NAMALWA (cell line): ENCODE measurements around the gene CD244.
"Not testable (repeated sequence)": the region's sequence is repeated elsewhere in the genome, so short reads cannot be mapped to it uniquely, and the experiment has no call there.

Source experiments
- DNase-seq: peaks from one replicate; pipeline ENCODE4 v3.0.0-alpha.2; 2015; ENCODE audit warnings: low spot score

Gene CD244

GRCh38 chr1:160862203-160863060 is at the start of gene CD244:
Gene CD244 (minus strand): TSS chr1:160862887. CDS start chr1:160862677, 210 bp downstream.
- no peak for DNase-seq

DNA sequence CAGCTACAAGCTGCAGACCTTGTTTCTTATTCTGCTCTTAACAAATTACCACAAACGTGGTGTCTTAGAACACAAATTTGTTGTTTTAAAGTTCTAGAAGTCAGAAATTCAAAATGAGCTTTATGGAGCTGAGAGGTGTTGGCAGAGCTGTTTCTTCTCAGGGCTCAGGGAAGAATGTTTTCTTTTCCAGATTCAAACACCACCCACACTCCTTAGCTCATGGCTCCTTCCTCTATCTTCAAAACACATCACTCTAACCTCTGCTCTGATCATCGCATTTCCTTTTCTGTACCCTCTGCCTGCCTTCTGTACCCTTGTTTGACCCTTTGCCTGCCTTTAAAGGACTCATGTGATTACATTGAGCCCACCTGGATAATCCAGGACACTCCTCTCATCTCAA is 49.2 kb upstream of the CD244 start:
- DNase-seq: no peak

DNA sequence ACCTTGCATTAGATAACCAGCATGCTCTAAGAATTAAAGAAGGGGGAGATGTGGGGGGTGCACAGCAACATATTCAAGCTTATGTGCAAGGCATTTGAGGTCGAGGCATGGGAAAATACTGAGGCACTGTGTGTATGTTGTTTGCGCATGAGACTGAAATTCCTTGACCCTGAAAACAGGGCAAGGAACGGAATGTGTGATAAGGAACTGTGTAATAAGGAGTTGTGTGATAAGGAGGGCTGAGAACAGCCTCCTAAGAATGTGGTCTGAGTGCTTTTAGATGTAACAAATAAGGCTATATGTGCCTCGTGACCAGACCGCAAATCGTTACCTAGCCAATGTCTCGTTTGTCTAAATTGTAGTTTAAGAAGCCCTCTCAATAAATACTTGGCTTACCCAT is 48.8 kb upstream of the CD244 start:
- DNase-seq: no peak

- no peak for DNase-seq
These were observed 47.6 kb upstream of the CD244 start for GRCh38 chr1:160910170-160910750.

DNA sequence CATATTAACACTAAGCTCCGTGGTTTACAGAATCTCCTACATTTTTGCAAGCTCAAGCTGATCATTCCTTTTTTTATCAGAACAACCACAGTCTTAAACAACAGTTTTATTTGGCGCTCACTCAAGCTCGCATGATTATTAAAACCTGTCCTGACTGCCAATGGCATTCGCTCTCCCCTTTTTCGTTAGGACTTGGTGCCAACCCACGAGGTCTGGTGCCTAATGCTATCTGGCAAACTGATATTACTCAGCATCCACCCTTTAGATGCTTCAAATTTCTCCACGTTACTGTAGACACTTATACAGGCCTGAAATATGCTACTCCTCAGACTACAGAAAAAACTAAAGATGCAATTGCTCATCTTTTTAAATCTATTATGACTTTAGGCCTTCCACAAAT is 45.3 kb upstream of the CD244 start:
- no peak for DNase-seq

GRCh38 chr1:160905617-160905989 is 42.9 kb upstream of the CD244 start:
- DNase-seq: no peak

- DNase-seq: no peak
These were observed 42.3 kb upstream of the CD244 start for GRCh38 chr1:160904783-160905616.

- DNase-seq: not testable (repeated sequence)
These were observed 39.6 kb upstream of the CD244 start for GRCh38 chr1:160902251-160902650.

DNA sequence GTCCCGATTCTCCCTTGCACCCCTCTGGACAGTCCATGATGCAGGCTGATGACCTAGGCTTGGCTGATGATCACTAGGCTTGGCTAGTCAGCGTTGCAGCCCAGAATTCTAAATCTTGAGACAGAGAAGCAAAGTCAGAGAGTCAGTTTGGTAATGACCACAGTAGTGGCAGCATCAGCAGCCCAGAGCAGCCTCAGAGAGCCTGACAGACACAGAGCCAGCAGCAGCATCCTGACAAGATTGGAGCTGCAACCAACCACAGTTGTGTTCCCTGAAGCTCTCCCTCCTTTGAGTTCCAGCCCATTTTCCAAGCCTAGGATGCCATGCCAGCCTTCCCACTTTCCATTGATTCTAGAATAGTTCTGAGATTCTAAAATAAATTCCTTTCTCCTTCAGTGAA is 39.1 kb upstream of the CD244 start:
- DNase-seq: no peak

DNA sequence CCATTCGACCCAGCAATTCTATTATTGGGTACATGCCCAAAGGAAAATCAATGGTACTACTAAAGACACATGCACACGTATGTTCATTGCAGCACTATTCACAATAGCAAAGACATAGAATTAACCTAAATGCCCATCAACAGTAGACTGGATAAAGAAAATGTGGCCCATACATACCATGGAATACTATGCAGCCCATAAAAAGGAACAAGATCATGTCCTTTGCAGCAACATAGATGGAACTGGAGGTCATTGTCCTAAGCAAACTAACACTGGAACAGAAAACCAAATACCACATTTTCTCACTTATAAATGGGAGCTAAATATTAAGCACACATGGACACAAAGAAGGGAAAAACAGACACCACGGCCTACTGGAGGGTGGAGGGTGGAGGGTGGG is 38.0 kb upstream of the CD244 start:
- DNase-seq: not testable (repeated sequence)

DNA sequence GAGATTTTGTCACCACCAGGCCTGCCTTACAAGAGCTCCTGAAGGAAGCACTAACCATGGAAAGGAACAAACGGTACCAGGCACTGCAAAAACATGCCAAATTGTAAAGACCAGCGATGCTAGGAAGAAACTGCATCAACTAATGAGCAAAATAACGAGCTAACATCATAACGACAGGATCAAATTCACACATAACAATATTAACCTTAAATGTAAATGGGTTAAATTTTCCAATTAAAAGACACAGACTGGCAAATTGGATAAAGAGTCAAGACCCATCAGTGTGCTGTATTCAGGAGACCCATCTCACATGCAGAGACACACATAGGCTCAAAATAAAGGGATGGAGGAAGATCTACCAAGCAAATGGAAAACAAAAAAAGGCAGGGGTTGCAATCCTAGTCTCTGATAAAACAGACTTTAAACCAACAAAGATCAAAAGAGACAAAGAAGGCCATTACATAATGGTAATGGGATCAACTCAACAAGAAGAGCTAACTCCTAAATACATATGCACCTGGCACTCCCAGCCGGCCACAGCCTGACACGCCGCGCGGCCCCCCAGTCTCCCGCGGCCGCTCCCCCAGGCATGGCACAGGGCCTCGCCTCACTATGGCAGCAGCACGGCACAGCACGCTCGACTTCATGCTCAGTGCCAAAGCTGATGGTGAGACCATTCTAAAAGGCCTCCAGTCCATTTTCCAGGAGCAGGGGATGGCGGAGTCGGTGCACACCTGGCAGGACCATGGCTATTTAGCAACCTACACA is 31.9 kb upstream of the CD244 start:
- not testable (repeated sequence) for DNase-seq

DNA sequence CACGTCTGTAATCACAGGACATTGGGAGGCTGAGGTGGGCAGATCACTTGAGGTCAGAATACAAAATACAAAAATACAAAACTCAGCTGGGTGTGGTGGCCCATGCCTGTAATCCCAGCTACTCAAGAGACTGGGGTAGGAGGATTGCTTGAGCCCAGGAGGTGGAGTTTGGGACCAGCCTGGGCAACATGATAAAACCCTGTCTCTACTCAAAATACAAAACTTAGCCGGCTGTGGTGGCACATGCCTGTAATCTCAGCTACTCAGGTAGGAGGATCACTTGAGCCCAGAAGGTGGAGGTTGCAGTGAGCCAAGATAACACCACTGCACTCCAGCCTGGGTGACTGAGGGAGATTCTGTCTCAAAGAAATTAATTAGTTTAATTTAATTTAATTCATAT is 28.8 kb upstream of the CD244 start:
- no peak for DNase-seq

DNA sequence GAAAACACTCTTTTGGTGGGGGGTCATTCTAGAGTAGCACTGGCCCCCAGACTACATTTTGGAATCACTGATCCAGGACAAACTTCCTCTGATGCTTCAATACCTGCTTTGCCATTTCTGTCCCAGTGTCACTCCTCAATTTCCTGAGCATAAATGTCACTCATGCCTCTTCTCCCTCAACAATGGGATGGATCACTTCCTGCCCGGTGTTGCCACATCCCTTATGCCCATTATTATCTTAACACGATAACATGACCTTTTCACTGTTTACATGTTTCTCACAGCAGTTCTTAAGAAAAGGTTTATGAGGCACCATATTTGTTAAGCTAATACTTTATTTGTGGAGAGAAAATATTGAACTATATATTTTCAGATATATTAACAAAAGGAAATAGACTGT is 26.2 kb upstream of the CD244 start:
- no peak for DNase-seq

- no peak for DNase-seq
These were observed 24.4 kb upstream of the CD244 start for GRCh38 chr1:160887071-160887470.

DNA sequence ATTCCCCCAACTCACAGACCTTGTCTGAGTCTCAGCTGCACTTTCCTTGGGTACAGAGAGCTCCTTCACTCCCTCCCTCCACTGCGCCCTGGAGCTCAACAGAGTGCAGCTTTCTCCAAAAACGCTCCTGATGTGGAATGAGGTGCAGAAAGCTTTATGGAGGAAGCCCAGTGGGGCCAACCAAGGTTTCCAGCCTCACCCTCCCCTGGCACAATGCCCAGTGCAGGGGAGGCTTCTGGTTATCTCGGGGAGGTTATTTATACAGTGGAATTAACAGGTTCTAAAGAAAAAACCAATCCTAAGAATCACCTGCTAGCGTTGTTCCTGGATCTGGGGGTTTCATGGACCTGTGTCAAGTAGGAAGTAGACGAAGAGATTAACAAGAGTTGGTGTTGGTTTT is 22.4 kb upstream of the CD244 start, which contains the start of gene ITLN1:
Gene ITLN1, minus strand, starts transcription at position 139 of the 400 bp plus-strand sequence. CDS start 303 bp downstream, outside the sequence.
- DNase-seq: no peak

- DNase-seq: peak; percentile 67
These were observed 21.9 kb upstream of the CD244 start for GRCh38 chr1:160884579-160884978.

- DNase-seq: no peak
These were observed 21.2 kb upstream of the CD244 start for GRCh38 chr1:160883581-160884513.

DNA sequence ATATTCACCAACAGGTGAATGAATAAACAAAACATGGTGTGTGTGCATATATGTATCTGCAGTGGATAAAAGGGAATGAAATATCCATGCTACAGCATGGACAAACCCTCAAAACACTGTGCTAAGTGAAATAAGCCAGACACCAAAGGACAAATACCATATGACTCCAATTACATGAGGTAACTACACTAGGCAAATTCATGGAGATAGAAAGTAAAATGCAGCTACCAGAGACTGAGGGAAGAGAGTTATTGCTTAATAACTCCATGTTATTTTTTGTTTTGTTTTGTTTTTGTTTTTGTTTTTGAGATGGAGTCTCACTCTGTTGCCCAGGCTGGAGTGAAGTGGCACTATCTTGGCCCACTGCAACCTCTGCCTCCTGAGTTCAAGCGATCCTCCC is 19.9 kb upstream of the CD244 start:
- no peak for DNase-seq

GRCh38 chr1:160881264-160881663 is 18.6 kb upstream of the CD244 start:
- DNase-seq: not testable (repeated sequence)

GRCh38 chr1:160880216-160880615 is 17.5 kb upstream of the CD244 start:
- DNase-seq: no peak

DNA sequence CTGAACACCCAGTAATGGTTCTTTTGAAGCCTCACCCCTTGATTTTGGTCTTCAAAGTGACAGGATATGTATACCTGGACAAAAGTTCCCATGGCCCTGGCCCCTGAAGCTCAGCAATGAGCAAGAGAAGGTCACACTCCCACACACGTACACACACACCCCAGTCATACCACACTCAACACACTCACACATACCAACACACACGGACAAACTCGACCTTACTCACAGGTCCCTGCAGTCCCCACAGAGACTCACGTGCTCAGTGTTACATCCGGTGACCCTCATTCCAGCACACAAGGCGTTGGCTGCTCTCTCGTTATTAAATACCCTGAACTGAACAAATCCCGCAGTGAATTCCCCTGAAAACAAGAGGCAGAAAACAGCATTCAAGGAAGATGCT is 16.4 kb upstream of the CD244 start:
- DNase-seq: no peak
